GM23338 (cell line): ENCODE measurements around the gene LDLRAD3.

Experiments used
- CREB1 ChIP-seq: fragments of 250-450 bp; sonication (Bioruptor Pico); IDR thresholded peaks from 2 replicates; pipeline ENCODE4 v1.5.0; 2020; ENCODE audit warnings: low read depth, mild to moderate bottlenecking, moderate library complexity
- EZH2 ChIP-seq: fragments of 200-600 bp; sonication (generic); IDR thresholded peaks from one replicate; pipeline ENCODE4 v1.8.0; 2017; ENCODE audit warnings: antibody characterized with exemption, mild to moderate bottlenecking, low read depth; ENCODE audit not compliant: unreplicated experiment
- EZH2phosphoT487 ChIP-seq: fragments of 200-600 bp; sonication (generic); IDR thresholded peaks from one replicate; pipeline ENCODE4 v1.8.1; 2018; ENCODE audit warnings: antibody characterized with exemption; ENCODE audit not compliant: unreplicated experiment
- JUNB ChIP-seq: IDR thresholded peaks from one replicate; pipeline ENCODE4 v1.6.1; 2016; ENCODE audit warnings: antibody characterized with exemption; ENCODE audit not compliant: unreplicated experiment
- NANOG ChIP-seq: IDR thresholded peaks from 2 replicates; pipeline ENCODE4 v1.6.1; 2016; ENCODE audit warnings: antibody characterized with exemption, borderline replicate concordance
- POLR2AphosphoS5 ChIP-seq: IDR thresholded peaks from 2 replicates; pipeline ENCODE4 v1.6.1; 2016; ENCODE audit warnings: antibody characterized with exemption, low read depth
- STAT1 ChIP-seq: IDR thresholded peaks from one replicate; pipeline ENCODE4 v1.6.1; 2016; ENCODE audit warnings: antibody characterized with exemption; ENCODE audit not compliant: unreplicated experiment
- ZNF114 ChIP-seq: fragments of 250-450 bp; sonication (Bioruptor Pico); IDR thresholded peaks from 2 replicates; pipeline ENCODE4 v1.5.0; 2020; ENCODE audit warnings: mild to moderate bottlenecking, moderate library complexity
- ZNF331 ChIP-seq: fragments of 250-450 bp; sonication (Bioruptor Pico); IDR thresholded peaks from 2 replicates; pipeline ENCODE4 v1.5.0; 2020; ENCODE audit warnings: low read depth, mild to moderate bottlenecking, moderate library complexity
- TF ChIP-seq, protein P1 (sequence below), 2 experiments: fragments of 200-600 bp in 1 of 2; sonication (generic) in 1 of 2; conservative IDR thresholded peaks; 2 replicates each; pipeline versions ENCODE4 v1.5.1 to v1.6.1; 2016 to 2017; ENCODE audit warnings: antibody characterized with exemption in 2 of 2, low read depth in 2 of 2, mild to moderate bottlenecking in 2 of 2, moderate library complexity in 1 of 2
- TF ChIP-seq, protein P2 (sequence below): IDR thresholded peaks from one replicate; pipeline ENCODE4 v1.6.1; 2018; ENCODE audit warnings: antibody characterized with exemption; ENCODE audit not compliant: unreplicated experiment
- TF ChIP-seq, protein P3 (sequence below): IDR thresholded peaks from 2 replicates; pipeline ENCODE4 v1.6.1; 2016; ENCODE audit warnings: antibody characterized with exemption

DNA sequence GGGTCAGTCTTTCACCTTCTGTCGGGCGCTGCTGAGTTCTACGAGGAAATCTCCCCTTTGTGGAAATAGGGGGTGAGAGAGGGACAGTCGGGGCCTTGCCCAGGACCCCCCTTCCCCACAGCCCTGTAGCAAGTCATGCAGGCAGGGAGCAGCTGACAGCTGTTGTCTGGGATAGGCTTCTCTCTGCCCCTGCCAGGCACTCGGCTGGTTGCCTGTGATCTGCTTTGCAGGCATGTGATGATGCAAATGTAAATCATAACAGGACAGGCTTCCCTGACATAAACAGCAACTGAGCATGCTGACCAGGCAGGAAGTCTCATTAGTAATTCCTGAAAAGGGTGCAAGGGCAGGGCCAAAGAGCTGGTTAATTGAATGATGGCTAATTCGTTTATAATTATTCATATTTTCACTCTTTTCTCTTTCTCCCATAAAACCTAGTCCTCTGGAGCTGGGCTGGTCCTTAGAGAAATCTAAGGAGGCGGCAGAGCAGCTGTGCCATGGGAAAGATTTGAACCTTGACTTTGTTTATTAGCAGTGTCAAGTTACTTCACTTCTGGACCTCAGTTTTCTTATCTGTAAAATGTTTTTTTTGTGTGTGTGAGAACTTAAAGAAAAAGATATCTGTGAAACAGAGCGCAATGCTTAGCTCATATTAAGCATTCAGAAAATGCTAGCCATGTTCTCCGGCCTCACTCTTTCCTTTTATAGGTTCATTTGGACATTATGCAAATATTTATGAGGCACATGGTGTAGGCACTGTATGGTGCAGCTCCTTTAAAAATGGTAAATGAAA is 129.7 kb downstream of the LDLRAD3 start:
- TF ChIP-seq EZH2phosphoT487 = no peak
- no peak for TF ChIP-seq POLR2AphosphoS5
- TF ChIP-seq, protein P1, sequence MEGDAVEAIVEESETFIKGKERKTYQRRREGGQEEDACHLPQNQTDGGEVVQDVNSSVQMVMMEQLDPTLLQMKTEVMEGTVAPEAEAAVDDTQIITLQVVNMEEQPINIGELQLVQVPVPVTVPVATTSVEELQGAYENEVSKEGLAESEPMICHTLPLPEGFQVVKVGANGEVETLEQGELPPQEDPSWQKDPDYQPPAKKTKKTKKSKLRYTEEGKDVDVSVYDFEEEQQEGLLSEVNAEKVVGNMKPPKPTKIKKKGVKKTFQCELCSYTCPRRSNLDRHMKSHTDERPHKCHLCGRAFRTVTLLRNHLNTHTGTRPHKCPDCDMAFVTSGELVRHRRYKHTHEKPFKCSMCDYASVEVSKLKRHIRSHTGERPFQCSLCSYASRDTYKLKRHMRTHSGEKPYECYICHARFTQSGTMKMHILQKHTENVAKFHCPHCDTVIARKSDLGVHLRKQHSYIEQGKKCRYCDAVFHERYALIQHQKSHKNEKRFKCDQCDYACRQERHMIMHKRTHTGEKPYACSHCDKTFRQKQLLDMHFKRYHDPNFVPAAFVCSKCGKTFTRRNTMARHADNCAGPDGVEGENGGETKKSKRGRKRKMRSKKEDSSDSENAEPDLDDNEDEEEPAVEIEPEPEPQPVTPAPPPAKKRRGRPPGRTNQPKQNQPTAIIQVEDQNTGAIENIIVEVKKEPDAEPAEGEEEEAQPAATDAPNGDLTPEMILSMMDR (conservative IDR thresholded peaks at IDR 0.05; ENCODE audit: low read depth in 2 of 2) = no peak
- TF ChIP-seq ZNF114 (CRISPR knock-in tag) = no peak
- no peak for TF ChIP-seq EZH2
- no peak for TF ChIP-seq JUNB
- TF ChIP-seq, protein P2, sequence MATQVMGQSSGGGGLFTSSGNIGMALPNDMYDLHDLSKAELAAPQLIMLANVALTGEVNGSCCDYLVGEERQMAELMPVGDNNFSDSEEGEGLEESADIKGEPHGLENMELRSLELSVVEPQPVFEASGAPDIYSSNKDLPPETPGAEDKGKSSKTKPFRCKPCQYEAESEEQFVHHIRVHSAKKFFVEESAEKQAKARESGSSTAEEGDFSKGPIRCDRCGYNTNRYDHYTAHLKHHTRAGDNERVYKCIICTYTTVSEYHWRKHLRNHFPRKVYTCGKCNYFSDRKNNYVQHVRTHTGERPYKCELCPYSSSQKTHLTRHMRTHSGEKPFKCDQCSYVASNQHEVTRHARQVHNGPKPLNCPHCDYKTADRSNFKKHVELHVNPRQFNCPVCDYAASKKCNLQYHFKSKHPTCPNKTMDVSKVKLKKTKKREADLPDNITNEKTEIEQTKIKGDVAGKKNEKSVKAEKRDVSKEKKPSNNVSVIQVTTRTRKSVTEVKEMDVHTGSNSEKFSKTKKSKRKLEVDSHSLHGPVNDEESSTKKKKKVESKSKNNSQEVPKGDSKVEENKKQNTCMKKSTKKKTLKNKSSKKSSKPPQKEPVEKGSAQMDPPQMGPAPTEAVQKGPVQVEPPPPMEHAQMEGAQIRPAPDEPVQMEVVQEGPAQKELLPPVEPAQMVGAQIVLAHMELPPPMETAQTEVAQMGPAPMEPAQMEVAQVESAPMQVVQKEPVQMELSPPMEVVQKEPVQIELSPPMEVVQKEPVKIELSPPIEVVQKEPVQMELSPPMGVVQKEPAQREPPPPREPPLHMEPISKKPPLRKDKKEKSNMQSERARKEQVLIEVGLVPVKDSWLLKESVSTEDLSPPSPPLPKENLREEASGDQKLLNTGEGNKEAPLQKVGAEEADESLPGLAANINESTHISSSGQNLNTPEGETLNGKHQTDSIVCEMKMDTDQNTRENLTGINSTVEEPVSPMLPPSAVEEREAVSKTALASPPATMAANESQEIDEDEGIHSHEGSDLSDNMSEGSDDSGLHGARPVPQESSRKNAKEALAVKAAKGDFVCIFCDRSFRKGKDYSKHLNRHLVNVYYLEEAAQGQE = no peak
- TF ChIP-seq ZNF331 (CRISPR knock-in tag) = no peak
- no peak for TF ChIP-seq CREB1
- TF ChIP-seq NANOG = no peak
- TF ChIP-seq, protein P3, sequence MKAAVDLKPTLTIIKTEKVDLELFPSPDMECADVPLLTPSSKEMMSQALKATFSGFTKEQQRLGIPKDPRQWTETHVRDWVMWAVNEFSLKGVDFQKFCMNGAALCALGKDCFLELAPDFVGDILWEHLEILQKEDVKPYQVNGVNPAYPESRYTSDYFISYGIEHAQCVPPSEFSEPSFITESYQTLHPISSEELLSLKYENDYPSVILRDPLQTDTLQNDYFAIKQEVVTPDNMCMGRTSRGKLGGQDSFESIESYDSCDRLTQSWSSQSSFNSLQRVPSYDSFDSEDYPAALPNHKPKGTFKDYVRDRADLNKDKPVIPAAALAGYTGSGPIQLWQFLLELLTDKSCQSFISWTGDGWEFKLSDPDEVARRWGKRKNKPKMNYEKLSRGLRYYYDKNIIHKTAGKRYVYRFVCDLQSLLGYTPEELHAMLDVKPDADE = no peak
- TF ChIP-seq STAT1 = no peak
